ENCODE measurements around the gene PNLIPRP3. TPM values are rescaled to one million over a fixed set of nuclear protein-coding genes. Genes with fewer than 3 reads are reported as not detected.

Gene PNLIPRP3
- total RNA-seq, 1 donor from 2014 or later, result not detected

DNA sequence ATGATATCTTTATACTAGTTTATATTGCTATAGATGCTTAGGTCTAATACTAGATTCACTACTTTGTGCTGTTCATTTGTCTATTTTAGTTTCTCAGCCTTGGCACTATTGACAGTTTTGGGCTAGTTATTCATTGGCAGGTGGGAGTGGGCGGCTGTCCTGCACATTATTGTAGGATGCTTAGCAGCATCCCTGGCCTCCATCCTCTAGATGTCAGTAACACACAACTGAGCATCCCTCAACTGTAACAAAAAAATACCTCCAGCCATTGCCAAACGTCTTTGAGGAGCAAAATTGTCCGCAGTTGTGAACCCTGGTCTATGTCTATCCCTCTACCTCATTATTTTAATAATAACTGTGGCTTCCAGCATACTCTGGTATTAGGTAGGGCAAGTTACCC, 83.7 kb downstream of the PNLIPRP3 start:
- no peak for DNase-seq

DNA sequence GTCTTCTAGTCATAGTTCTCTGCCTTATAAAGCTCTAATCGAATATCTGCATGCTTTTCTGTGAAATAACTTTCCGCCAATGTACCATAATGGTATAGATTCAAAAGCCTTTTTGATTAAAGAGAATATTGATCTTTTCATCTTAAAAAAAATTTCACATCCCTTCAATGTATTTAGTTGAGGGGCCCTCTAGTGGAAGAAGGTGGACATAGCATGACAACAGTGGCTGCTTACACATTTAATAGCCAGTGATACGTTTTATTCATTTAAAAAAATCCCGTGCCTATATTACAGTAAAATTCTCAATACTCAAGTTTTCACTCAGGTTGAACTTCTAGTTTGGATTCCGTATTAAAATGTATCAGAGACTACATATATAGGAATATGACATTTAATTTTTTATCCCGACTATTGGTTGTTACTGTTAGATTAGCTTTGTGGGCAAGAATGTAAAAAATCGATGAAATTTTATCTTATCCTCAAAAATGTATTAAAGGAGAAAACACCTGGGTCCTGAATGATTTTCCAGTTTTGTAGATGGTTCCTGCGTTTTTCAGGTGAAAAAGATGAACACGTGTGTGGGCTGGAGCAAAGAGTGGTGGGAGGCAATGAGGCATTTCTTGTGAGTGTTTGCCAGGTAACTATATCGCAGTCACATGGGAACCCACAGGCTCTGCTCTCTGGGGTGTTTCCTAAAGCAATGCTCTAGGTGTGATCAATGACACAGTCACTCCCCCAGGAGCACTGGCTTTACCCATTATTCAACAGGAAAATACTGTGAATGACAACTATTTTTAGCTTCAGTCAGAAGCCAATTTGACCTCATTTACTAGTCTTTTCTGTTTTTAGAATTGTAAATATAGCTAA, 94.0 kb downstream of the PNLIPRP3 start:
- no peak for DNase-seq

DNA sequence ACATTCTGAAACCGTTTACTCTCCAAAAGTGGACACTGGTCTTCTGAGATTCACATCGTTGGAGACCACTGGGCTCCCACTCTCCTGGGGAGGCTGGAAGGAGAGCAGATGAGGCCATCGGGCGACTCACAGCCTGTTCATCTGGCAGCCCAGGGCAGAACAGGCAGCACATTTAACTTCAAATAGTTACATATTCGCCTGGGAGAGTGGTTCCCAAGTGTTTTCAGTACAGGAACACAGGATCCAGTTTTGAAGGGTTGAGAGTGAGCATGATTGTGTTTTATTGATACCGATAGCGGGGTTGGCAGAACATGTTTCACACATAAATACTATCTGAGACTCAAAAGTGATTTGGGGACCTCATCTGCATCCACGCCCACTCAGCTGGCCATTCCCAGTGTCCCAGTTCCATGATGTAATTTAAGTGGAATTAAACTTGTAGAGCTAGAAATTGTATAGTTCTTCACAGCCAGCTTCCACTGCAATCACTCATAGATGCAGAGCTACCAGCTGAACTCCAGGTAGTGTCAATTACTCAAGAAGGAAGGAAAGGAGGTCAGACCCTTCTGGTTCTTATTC, 95.2 kb downstream of the PNLIPRP3 start:
- no peak for DNase-seq

DNA sequence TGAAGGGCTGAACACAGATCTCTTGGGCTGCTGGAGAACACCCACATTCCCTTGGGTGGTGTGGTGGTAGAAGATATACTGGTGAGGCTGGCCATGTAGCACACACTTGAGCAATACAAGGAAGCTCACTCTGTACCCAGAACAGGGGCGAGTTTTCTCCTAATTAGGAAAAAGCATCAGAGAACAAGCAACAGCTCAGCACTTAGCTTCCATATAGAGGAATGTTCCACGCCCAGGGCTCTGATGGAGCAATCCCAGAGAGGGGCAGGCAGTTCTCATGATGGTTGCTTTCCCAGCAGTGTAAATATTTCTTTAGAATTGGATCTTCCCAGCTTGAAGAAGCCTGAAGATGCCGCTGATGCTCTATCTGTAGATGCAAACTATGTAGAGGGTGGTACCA, 97.1 kb downstream of the PNLIPRP3 start:
- no peak for DNase-seq

DNA sequence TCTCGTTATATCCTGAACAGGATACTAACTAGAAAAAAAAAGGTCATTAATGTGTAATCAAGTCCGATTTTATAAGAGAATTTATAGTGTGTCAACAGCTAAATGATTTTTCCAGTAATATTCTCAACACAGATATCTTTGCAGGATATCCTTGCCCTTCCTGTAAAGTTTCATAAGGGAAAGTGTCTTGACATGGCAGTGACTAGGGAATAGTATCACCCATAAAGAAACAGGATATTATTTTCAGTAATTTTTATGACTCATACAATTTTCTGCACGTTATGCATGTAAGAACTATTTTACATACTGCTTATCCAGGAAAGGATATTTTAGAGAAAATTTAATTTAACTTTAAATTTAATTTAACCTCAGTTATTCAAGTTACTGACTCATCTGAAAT, 98.6 kb downstream of the PNLIPRP3 start:
- no peak for DNase-seq

Small RNAs within 50 kb of the gene (small RNA-seq; reads per million reads assigned to genes)
- not detected for gene SNRPGP6

Other genes starting within 250 kb of the PNLIPRP3 start
- 4.7 TPM for gene GFRA1, start 154.6 kb upstream of the PNLIPRP3 start, total RNA-seq
- gene CCDC172, start 103.4 kb upstream of the PNLIPRP3 start, total RNA-seq, result not detected
- not detected for gene PNLIP, start 118.1 kb downstream of the PNLIPRP3 start, total RNA-seq
- not detected for gene PNLIPRP1, start 163.1 kb downstream of the PNLIPRP3 start, total RNA-seq
- not detected for gene PNLIPRP2, start 193.1 kb downstream of the PNLIPRP3 start, total RNA-seq

Data from occipital lobe (tissue), 3 donors.